Panc1 (cell line): Measurements from ENCODE around the gene CDC14B. TPM values are rescaled to one million over a fixed set of nuclear protein-coding genes. Genes with fewer than 3 reads are reported as not detected.
"Not testable (repeated sequence)": the region's sequence is repeated elsewhere in the genome, so short reads cannot be mapped to it uniquely, and the experiment has no call there.

Source experiments
- ATAC-seq: fragments of 200-7000 bp; cut with Tn5 transposase; 2 replicates; pipeline ENCODE4 v1.9.1; 2020; ENCODE audit warnings: mild to moderate bottlenecking, moderate library complexity
- BruUV-seq: library from RNA; stranded (reverse); fragments of 400-500 nt; replicated peaks from 2 replicates; lab custom pipeline; 2021; lab: Mats Ljungman, UMichigan
- CTCF ChIA-PET: fragments of 300-600 bp; sonication (Branson Sonifier 250); formaldehyde crosslinking; loops from one replicate; lab custom pipeline; 2022; ENCODE audit warnings: antibody characterized with exemption; lab: Charles Lee
- POLR2A ChIA-PET: fragments of 300-600 bp; sonication (Branson Sonifier 250); formaldehyde crosslinking; loops from one replicate; lab custom pipeline; 2022; ENCODE audit warnings: antibody characterized with exemption; lab: Charles Lee
- DNase-seq: peaks from one replicate; pipeline ENCODE4 v3.0.0-alpha.2; 2010; ENCODE audit warnings: low read depth, low spot score
- H3K27ac ChIP-seq: 2 replicates; pipeline ENCODE4 v1.5.1; 2011; ENCODE audit warnings: mild to moderate bottlenecking, low read length, inconsistent platforms
- H3K27me3 ChIP-seq: fragments of 200-500 bp; sonication (Bioruptor generic); 2 replicates; pipeline ENCODE4 v1.6.0; 2014; ENCODE audit warnings: low read length, inconsistent platforms; ENCODE audit not compliant: control insufficient read depth, insufficient read depth
- H3K36me3 ChIP-seq: fragments of 200-500 bp; sonication (Bioruptor generic); 2 replicates; pipeline ENCODE4 v1.5.1; 2014; ENCODE audit warnings: inconsistent platforms, mild to moderate bottlenecking, low read length, moderate library complexity; ENCODE audit not compliant: control insufficient read depth, insufficient read depth
- H3K4me1 ChIP-seq: 2 replicates; pipeline ENCODE4 v1.5.1; 2011; ENCODE audit warnings: inconsistent platforms, mild to moderate bottlenecking, low read length, moderate library complexity; ENCODE audit not compliant: control insufficient read depth, insufficient read depth
- H3K4me3 ChIP-seq, 2 experiments: 2 replicates each; pipeline ENCODE4 v1.5.1; 2011 to 2012; ENCODE audit warnings: low read depth in 2 of 2, low read length in 2 of 2, mild to moderate bottlenecking in 2 of 2, inconsistent platforms in 1 of 2, moderate library complexity in 1 of 2
- H3K9me3 ChIP-seq: fragments of 200-500 bp; sonication (Bioruptor generic); 2 replicates; pipeline ENCODE4 v1.5.1; 2014; ENCODE audit warnings: low read depth, mild to moderate bottlenecking, inconsistent platforms, low read length, moderate library complexity; ENCODE audit not compliant: control insufficient read depth, insufficient read depth
- POLR2AphosphoS5 ChIP-seq: IDR thresholded peaks from 2 replicates; pipeline ENCODE4 v1.6.1; 2012; ENCODE audit warnings: mild to moderate bottlenecking, low read depth, low read length, moderate library complexity
- REST ChIP-seq, 2 experiments: IDR thresholded peaks; 2 replicates each; pipeline ENCODE4 v1.6.1; 2011 to 2012; ENCODE audit warnings: low read depth in 2 of 2, control low read depth in 1 of 2, low read length in 1 of 2, mild to moderate bottlenecking in 1 of 2, moderate library complexity in 1 of 2; ENCODE audit not compliant: insufficient read depth in 1 of 2
- SIN3A ChIP-seq: IDR thresholded peaks from 2 replicates; pipeline ENCODE4 v1.6.1; 2012; ENCODE audit warnings: low read depth, mild to moderate bottlenecking, low read length, moderate library complexity, borderline replicate concordance; ENCODE audit not compliant: insufficient read depth
- TCF7L2 ChIP-seq: IDR thresholded peaks from 2 replicates; pipeline ENCODE4 v1.6.1; 2011; ENCODE audit warnings: mild to moderate bottlenecking, low read depth, low read length, inconsistent platforms
- in situ Hi-C: cut with HindIII; loops from 2 replicates; pipeline ENCODE4 v1.10.0; 2016; ENCODE audit warnings: low sequenced_read_pairs, low pct_unique_long_range_greater_than_20kb
- intact Hi-C: fragments of 100-400 bp; cut with micrococcal nuclease; formaldehyde crosslinking; loops from one replicate; pipeline ENCODE4 v1.10.0; 2022; ENCODE audit not compliant: unreplicated experiment
- total RNA-seq: library from RNA; stranded (reverse); gene quantifications from one replicate; pipeline ENCODE4 v1.2.1, GENCODE V29; 2021; ENCODE audit not compliant: unreplicated experiment
- TF ChIP-seq, protein P1 (sequence below): fragments of 450-650 bp; IDR thresholded peaks from 2 replicates; pipeline ENCODE4 v1.5.1; 2017; ENCODE audit warnings: mild to moderate bottlenecking

Gene CDC14B
- total RNA-seq, 1 experiment from 2014 or later: 11.8 TPM

DNA sequence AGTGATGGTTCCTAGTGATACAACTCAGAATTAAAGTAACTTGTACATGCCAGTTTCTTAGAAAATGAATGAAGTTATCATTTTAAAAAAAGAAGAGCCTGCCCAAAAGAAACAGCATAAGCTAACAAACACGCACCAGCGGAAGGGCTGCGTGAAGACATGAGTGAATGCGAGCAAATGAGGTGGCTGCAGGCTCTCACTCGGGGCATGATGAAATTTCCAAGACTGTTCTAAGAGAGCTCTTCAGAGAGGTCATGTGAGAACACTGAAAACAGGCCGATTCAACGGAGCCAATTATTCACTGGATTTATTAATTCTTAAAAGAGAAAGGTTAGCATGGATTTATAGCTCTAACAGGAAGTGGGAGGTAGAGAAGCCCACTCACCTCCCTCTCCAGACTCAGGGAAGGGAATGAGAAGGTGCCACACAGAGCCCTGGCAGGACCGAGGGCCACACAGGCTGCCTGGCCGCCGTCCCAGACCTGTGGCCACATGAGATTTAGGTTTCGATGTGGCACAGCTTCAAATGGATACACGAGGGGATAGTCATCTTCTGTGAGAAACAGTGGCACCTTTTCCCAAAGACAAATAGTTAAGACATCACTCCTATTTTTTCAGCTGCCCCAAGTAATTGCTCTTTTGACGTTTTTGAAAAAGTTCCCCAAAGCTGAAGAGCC, 114.2 kb downstream of the CDC14B start:
- no peaks in the 10 kb centered on the region for H3K36me3 ChIP-seq
- H3K27me3 ChIP-seq: no peaks in the 10 kb centered on the region
- CTCF ChIA-PET: no interaction called here
- in situ Hi-C loops (no loop called here), intact Hi-C loops (no loop called here)
- no peak for ATAC-seq
- TF ChIP-seq POLR2AphosphoS5: no peak
- TF ChIP-seq TCF7L2: no peak
- no peak for TF ChIP-seq REST (IDR thresholded peaks at IDR 0.05; ENCODE audit: insufficient read depth in 1 of 2, low read depth in 2 of 2, low read length in 1 of 2)
- TF ChIP-seq, protein P1, sequence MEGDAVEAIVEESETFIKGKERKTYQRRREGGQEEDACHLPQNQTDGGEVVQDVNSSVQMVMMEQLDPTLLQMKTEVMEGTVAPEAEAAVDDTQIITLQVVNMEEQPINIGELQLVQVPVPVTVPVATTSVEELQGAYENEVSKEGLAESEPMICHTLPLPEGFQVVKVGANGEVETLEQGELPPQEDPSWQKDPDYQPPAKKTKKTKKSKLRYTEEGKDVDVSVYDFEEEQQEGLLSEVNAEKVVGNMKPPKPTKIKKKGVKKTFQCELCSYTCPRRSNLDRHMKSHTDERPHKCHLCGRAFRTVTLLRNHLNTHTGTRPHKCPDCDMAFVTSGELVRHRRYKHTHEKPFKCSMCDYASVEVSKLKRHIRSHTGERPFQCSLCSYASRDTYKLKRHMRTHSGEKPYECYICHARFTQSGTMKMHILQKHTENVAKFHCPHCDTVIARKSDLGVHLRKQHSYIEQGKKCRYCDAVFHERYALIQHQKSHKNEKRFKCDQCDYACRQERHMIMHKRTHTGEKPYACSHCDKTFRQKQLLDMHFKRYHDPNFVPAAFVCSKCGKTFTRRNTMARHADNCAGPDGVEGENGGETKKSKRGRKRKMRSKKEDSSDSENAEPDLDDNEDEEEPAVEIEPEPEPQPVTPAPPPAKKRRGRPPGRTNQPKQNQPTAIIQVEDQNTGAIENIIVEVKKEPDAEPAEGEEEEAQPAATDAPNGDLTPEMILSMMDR: no peak
- no peak for TF ChIP-seq SIN3A
- BruUV-seq: no TSS peak
- H3K4me3 ChIP-seq: no peak overlapping the region
- H3K4me1 ChIP-seq: no peaks in the 10 kb centered on the region
- H3K9me3 ChIP-seq: no peaks in the 10 kb centered on the region
- no peak overlapping the region for H3K27ac ChIP-seq
- DNase-seq: no peak
- POLR2A ChIA-PET: no interaction called here

GRCh38 chr9:96503918-96504317, 115.7 kb downstream of the CDC14B start:
- no peak for ATAC-seq
- TF ChIP-seq TCF7L2: no peak
- no peak for TF ChIP-seq REST (IDR thresholded peaks at IDR 0.05; ENCODE audit: insufficient read depth in 1 of 2, low read depth in 2 of 2, low read length in 1 of 2)
- TF ChIP-seq SIN3A: no peak
- TF ChIP-seq POLR2AphosphoS5: no peak
- TF ChIP-seq, protein P1: no peak
- POLR2A ChIA-PET: no interaction called here

DNA sequence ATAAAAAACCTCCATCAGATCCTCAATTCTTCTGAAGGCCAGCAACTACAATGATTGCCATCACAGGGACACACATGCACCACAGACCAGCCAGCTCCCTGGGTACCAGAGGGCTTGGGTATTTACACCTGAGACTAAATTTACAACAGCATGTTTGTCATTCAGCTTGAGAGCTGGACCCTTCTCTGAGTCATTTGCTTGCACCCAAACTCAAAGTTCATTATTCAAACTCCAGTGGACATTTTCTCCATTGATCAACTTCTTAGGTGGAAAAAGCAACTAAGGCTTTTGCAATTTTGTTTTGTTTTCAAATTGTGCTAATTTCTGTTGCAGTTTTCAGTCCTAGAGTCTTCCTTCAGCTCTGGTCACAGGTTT, 116.3 kb downstream of the CDC14B start:
- in situ Hi-C loops, H3K9me3 ChIP-seq, DNase-seq, H3K36me3 ChIP-seq, ATAC-seq, H3K27me3 ChIP-seq, H3K4me3 ChIP-seq, CTCF ChIA-PET, intact Hi-C loops, H3K4me1 ChIP-seq, H3K27ac ChIP-seq, POLR2A ChIA-PET, BruUV-seq: not testable (repeated sequence)

More at GRCh38 chr9:96503918-96504317, 115.7 kb downstream of the CDC14B start:
- in situ Hi-C loops (no loop called here), intact Hi-C loops (no loop called here)
- Histone ChIP-seq H3K36me3 (no peaks in the 10 kb centered on the region), H3K27ac (no peak overlapping the region), H3K9me3 (no peaks in the 10 kb centered on the region), H3K4me1 (no peaks in the 10 kb centered on the region), H3K27me3 (no peaks in the 10 kb centered on the region), H3K4me3 (no peak overlapping the region)
- CTCF ChIA-PET: no interaction called here
- no TSS peak for BruUV-seq
- no peak for DNase-seq
